ENCODE results near the gene TWIST1. TPM values are rescaled to one million over a fixed set of nuclear protein-coding genes. Genes with fewer than 3 reads are reported as not detected.
A peak's percentile ranks its signal among the peaks of the same experiment; 100 is the strongest.

Gene TWIST1
- total and polyA plus RNA-seq, 2 experiments from 2014 or later, result 0.24 TPM

- Mint-ChIP-seq H3K4me3 (peak overlapping the region; percentile 70), H3K27ac (no peak overlapping the region), H3K9me3 (no peaks in the 10 kb centered on the region; the same call in 2 of the 3 replicates), H3K27me3 (ENCODE audit: insufficient read depth, low read depth, poor library complexity) (peaks cover 84% of the 10 kb centered on the region), H3K4me1 (peaks cover 42% of the 10 kb centered on the region), H3K36me3 (ENCODE audit: low read depth) (no peaks in the 10 kb centered on the region)
- DNase-seq (ENCODE audit: low spot score) (peak; percentile 61), ATAC-seq (peak; percentile 29)
- Histone ChIP-seq H3K9me2 (ENCODE audit: insufficient read depth) (no peaks in the 10 kb centered on the region), H3K27me3 (ENCODE audit: insufficient read depth) (peaks cover 97% of the 10 kb centered on the region), H3F3A (replicated peaks; ENCODE audit: low read depth) (peaks cover 9% of the 10 kb centered on the region), H3K4me2 (peak overlapping the region; percentile 75), H3K4me3 (peak overlapping the region; percentile 66), H3K27ac (ENCODE audit: low read depth) (no peak overlapping the region), H3K4me1 (ENCODE audit: insufficient read depth) (peaks cover 63% of the 10 kb centered on the region), H2AFZ (no peak overlapping the region), H3K79me2 (replicated peaks; ENCODE audit: insufficient read depth) (no peaks in the 10 kb centered on the region), H3K36me3 (ENCODE audit: insufficient read depth) (no peaks in the 10 kb centered on the region), H4K20me1 (replicated peaks; ENCODE audit: insufficient read depth) (peaks cover 11% of the 10 kb centered on the region; the same call in 1 of the 2 replicates)
- TF ChIP-seq STAT1 (IDR thresholded peaks at IDR 0.05; ENCODE audit: unreplicated experiment), result no peak
- peak in 1 of 2 experiments; percentile 20; a peak in 2 of 4 replicates for TF ChIP-seq CTCF (conservative IDR thresholded peaks at IDR 0.05; ENCODE audit: low read depth in 2 of 2)
- peak; percentile 40 for TF ChIP-seq EZH2phosphoT487 (IDR thresholded peaks at IDR 0.05; ENCODE audit: unreplicated experiment)
These were observed 603 bp upstream of the TWIST1 start for GRCh38 chr7:19117870-19118608.

GRCh38 chr7:19116121-19117090, 1.0 kb downstream of the TWIST1 start:
- peaks cover 70% of the 10 kb centered on the region for H3K4me1 ChIP-seq (ENCODE audit: insufficient read depth)
- ATAC-seq (peak; percentile 17), DNase-seq (ENCODE audit: low spot score) (peak; percentile 63)
- no peak overlapping the region for H3K27ac Mint-ChIP-seq
- no peaks in the 10 kb centered on the region for H3K36me3 Mint-ChIP-seq (ENCODE audit: low read depth)
- no peaks in the 10 kb centered on the region for H3K36me3 ChIP-seq (ENCODE audit: insufficient read depth)
- H3K4me2 ChIP-seq, result peak overlapping the region; percentile 80
- peaks cover 44% of the 10 kb centered on the region for H3K4me1 Mint-ChIP-seq
- H3F3A ChIP-seq (replicated peaks; ENCODE audit: low read depth), result peaks cover 16% of the 10 kb centered on the region
- no peak overlapping the region for H3K27ac ChIP-seq (ENCODE audit: low read depth)
- peaks cover 98% of the 10 kb centered on the region for H3K27me3 ChIP-seq (ENCODE audit: insufficient read depth)
- peak; percentile 87 for TF ChIP-seq EZH2 (IDR thresholded peaks at IDR 0.05; ENCODE audit: low read depth, unreplicated experiment)
- TF ChIP-seq, protein P1, sequence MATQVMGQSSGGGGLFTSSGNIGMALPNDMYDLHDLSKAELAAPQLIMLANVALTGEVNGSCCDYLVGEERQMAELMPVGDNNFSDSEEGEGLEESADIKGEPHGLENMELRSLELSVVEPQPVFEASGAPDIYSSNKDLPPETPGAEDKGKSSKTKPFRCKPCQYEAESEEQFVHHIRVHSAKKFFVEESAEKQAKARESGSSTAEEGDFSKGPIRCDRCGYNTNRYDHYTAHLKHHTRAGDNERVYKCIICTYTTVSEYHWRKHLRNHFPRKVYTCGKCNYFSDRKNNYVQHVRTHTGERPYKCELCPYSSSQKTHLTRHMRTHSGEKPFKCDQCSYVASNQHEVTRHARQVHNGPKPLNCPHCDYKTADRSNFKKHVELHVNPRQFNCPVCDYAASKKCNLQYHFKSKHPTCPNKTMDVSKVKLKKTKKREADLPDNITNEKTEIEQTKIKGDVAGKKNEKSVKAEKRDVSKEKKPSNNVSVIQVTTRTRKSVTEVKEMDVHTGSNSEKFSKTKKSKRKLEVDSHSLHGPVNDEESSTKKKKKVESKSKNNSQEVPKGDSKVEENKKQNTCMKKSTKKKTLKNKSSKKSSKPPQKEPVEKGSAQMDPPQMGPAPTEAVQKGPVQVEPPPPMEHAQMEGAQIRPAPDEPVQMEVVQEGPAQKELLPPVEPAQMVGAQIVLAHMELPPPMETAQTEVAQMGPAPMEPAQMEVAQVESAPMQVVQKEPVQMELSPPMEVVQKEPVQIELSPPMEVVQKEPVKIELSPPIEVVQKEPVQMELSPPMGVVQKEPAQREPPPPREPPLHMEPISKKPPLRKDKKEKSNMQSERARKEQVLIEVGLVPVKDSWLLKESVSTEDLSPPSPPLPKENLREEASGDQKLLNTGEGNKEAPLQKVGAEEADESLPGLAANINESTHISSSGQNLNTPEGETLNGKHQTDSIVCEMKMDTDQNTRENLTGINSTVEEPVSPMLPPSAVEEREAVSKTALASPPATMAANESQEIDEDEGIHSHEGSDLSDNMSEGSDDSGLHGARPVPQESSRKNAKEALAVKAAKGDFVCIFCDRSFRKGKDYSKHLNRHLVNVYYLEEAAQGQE (IDR thresholded peaks at IDR 0.05; ENCODE audit: unreplicated experiment), result no peak
- no peak for TF ChIP-seq ETS1 (IDR thresholded peaks at IDR 0.05)
- TF ChIP-seq STAT1 (IDR thresholded peaks at IDR 0.05; ENCODE audit: unreplicated experiment), result no peak
- no peak for TF ChIP-seq NANOG (IDR thresholded peaks at IDR 0.05; ENCODE audit: borderline replicate concordance)
- TF ChIP-seq EZH2phosphoT487 (IDR thresholded peaks at IDR 0.05; ENCODE audit: unreplicated experiment), result peak; percentile 90
- H4K20me1 ChIP-seq (replicated peaks; ENCODE audit: insufficient read depth), result peaks cover 13% of the 10 kb centered on the region; the same call in 1 of the 2 replicates
- H3K9me3 Mint-ChIP-seq, result no peaks in the 10 kb centered on the region
- peak overlapping the region; percentile 83 for H2AFZ ChIP-seq
- peak overlapping the region; percentile 66 for H3K4me3 ChIP-seq
- H3K79me2 ChIP-seq (replicated peaks; ENCODE audit: insufficient read depth), result no peaks in the 10 kb centered on the region
- H3K9me2 ChIP-seq (ENCODE audit: insufficient read depth), result no peaks in the 10 kb centered on the region
- H3K27me3 Mint-ChIP-seq (ENCODE audit: insufficient read depth, low read depth, poor library complexity), result peaks cover 94% of the 10 kb centered on the region
- peak overlapping the region; percentile 72 for H3K4me3 Mint-ChIP-seq

Measured in GM23338 (cell line).